LoVo (cell line): ENCODE measurements around the gene FBXW11.
"Not testable (repeated sequence)": the region's sequence is repeated elsewhere in the genome, so short reads cannot be mapped to it uniquely, and the experiment has no call there.

Source experiments
- DNase-seq: peaks from one replicate; pipeline ENCODE4 v3.0.0-alpha.2; 2016; ENCODE audit warnings: low spot score

FBXW11 gene

GRCh38 chr5:171908638-171909037 is 97.8 kb downstream of the FBXW11 start:
- DNase-seq: no peak

GRCh38 chr5:171907725-171908343 is 98.6 kb downstream of the FBXW11 start:
- DNase-seq: peak; percentile 66

- no peak for DNase-seq
Measured at GRCh38 chr5:171906703-171907590, 99.5 kb downstream of the FBXW11 start.

DNA sequence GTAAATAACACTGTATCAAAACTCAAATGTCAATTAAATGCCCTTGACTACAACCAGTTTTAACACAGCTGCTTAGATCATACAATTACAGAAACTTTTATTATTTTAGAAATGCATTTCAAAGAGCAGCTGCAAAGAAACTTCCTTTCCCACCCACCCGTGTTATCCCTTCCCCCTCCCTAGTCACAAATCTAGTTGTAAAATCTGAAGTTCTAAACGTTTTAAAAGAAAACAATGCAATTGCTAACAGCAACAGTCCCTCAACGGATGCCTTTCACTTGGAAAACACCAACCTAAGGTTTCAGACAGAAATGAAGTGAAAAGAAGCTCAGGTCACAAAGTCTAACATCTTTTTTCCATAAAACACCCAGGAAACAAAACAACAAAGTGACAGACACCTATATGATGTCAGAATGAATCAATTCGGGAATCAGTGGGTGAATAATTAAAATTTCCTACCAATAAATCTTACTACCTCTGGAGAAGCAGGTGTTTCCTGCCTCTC is 100.3 kb downstream of the FBXW11 start:
- no peak for DNase-seq

- DNase-seq: no peak
Measured at GRCh38 chr5:171904886-171905285, 101.6 kb downstream of the FBXW11 start.

DNA sequence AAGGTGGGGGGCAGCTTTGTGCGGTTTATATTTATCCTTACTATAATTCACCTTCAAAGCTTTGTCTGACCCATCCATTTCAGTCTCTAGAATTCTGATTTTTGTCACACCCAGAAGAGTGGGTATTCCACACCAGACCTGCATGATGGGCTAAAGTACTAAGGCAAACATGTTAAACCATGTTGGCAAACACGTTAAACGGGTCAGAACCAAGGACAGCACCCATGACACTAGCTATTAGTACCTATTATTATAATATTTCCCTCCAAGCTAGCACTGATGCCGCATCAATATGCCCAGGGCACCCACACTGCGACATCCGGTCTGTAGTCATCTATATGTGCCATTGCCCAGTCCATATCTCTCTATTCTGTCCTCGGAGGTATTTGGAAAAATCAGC is 104.7 kb downstream of the FBXW11 start:
- no peak for DNase-seq

- no peak for DNase-seq
Measured at GRCh38 chr5:171899792-171900191, 106.6 kb downstream of the FBXW11 start.

- no peak for DNase-seq
Measured at GRCh38 chr5:171898879-171899278, 107.6 kb downstream of the FBXW11 start.

- no peak for DNase-seq
Measured at GRCh38 chr5:171898386-171898785, 108.1 kb downstream of the FBXW11 start.

DNA sequence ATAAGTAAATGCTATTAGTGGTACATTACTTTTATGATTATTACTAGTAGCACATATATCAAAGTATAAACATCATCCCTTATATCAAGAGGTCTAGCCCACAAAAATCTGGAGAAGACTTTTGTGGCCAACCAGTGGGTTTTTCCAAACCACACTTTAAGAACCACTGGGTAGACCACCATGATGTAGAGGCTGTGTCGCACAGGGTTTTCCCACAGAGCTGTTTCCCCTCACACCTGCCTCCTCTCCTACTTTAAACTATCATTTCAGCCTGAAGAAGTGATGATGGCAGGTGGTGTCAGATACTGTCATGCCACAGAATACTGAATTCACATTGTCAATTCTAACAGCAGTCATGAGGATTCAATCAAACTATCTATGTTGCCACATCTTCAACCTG is 109.2 kb downstream of the FBXW11 start:
- DNase-seq: no peak

DNA sequence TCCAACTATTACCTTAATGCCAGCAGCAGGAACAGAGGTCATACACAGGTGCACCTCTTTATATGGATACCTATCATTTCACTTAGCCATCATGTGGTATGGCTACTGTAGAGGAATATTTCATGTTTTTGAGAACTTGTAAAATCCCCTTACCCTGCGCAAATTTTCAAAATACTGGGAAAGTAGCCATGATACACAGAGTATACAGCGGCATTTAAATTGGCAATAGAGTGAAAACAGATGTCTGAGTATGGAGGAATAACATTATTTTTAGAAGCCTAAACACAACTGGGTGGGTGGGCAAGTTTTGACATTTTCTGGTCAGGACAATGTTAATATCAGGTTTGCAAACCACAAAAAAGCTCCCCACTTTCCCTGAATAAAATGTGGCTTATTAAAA is 111.4 kb downstream of the FBXW11 start:
- no peak for DNase-seq

DNA sequence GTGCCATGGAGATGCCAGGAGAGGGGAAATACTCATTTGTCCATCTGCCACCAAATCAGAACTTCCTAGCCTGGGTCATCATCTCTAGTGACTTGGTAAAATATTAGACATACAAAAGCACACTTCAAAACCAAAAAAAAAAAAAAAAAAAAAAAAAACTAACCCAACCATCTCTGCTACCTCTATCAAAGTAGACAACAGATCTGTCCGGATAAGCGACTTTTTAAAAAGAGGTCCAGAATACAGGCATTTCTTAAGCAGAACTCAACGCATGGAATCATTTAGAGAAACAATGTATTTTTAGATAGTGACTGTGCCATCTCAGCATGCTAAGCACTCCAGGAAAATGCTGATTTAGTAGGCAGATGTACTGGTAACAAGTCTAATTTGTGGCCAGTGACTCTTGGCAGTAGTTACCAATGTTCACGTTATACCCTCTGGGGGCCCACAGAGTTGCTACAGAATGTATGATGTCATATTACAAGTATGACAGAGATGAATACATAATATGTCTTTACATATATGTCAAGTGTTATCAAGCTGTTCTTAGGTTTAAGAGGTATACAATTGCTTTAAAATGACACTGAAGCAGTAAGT is 113.0 kb downstream of the FBXW11 start:
- no peak for DNase-seq

DNA sequence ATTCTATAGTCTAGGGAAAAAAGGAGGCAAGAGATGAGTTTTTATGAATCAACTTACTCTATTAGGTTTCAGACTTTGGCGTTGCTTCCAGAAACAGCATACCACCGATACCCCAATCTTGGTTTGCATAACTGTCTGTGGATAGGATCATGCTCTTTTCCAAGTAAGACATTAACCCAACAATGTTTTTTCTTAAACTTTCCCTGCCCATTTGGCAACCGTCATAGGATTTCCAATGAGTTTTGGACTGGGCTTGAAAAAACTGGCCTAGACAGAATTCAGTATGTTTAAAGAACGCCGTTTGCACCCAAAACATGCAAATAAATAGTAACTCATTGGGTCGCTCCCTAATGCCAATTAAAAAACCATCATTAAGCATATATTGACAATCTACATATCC is 114.8 kb downstream of the FBXW11 start:
- no peak for DNase-seq

GRCh38 chr5:171891150-171891549 is 115.3 kb downstream of the FBXW11 start:
- no peak for DNase-seq

GRCh38 chr5:171888051-171888481 is 118.4 kb downstream of the FBXW11 start:
- DNase-seq: no peak

DNA sequence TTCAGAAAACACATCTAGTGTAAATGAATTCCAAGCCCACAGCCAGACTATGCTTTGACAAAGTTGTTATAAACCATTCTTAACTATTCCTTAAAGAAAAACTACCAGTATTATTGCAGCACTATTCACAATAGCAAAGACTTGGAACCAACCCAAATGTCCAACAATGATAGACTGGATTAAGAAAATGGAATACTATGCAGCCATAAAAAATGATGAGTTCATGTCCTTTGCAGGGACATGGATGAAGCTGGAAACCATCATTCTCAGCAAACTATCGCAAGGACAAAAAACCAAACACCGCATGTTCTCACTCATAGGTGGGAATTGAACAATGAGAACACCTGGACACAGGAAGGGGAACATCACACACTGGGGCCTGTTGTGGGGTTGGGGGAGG is 120.4 kb downstream of the FBXW11 start:
- not testable (repeated sequence) for DNase-seq

DNA sequence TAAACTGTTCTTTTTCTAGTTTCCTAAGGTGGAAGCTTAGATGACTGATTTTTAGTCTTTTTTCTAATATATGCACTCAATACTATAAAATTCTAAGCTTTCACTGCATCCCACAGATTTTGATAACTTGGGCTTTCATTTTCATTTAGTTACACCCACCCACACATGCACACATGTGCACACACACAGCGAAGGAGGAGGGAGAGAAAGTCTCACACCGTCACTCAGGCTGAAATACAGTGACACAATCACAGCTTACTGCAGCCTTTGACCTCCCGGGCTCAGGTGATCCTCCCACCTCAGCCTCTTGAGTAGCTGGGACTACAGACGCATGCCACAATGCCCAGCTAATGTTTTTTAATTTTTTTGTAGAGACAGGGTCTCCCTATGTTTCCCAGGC is 124.3 kb downstream of the FBXW11 start:
- DNase-seq: no peak

GRCh38 chr5:171874234-171874633 is 132.2 kb downstream of the FBXW11 start:
- no peak for DNase-seq

DNA sequence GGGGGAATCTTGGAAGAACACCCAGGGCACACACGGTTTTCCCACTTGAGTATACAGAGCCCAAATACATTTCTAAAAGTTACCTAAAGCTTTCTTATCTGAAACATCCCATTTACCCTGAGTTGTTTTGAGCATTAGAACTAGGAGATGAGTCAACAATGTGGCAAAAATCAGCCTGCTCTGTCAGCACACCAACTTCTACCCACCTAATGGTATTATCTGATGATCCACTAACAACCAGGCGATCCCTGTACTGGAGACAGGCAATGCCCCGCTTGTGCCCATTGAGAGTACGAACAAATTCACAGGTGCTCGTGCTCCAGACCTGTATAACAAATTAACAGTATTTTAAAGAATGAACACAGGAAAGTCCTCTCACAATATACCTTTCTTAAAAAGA is 133.8 kb downstream of the FBXW11 start:
- DNase-seq: no peak

DNA sequence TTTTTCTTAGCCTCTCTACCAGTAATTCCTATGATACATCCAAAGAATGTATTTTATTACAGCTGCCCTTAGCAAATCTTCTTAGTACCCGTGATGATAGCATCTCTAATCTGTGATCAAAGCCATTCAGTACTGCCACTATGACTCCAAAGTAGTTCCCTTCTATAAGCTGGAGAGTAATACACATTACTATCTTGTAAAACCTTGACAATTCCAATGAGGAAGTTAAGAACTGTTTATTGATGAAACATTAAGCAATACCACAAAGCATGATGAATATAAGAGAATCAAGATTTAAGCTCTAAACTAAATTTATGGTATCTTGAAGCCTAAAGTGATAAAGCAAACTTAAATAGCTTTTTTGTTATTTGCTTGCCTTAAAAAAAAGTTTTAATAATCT is 134.7 kb downstream of the FBXW11 start:
- no peak for DNase-seq

DNA sequence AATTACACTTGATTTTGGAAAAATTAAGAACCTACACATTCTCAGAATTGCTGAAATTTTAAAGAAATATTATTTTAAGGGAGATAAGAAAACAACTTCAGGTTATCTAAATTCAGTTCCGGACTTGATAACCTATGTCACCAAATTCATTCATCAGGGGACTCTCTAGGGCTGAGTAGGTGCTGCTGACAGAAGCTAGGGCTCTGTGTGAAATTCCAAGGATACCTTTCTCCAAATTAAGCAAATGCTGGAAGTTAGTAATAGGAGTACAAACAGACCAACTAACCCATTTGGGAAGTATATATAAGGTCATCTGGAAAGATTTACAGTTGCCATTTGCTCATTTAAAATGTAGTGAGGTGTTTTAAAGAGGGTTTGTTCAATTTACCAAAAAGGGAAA is 136.5 kb downstream of the FBXW11 start:
- no peak for DNase-seq

DNA sequence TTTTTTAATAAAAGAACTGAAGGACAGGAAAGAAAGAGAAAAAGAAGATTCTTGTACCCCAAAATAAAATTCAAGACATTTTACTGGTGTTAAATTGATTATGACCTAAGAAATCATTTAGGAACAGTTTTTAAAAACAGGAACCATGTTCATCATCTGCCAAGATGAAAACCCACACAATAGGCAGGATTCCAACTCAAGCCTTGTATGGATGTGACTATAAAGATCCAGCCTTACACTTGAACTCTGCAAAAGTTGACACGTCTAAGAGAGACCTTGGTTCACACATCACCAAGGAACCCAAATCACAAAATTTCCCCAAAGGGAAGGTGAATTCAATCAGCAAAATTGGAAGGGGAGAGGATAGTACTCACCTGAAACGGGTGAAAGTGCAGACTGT is 138.2 kb downstream of the FBXW11 start:
- DNase-seq: no peak

GRCh38 chr5:171867786-171868185 is 138.7 kb downstream of the FBXW11 start:
- DNase-seq: no peak
